Right renal pelvis (tissue), 4 donors: ENCODE results near the gene TPGS1. TPM values are rescaled to one million over a fixed set of nuclear protein-coding genes. Genes with fewer than 3 reads are reported as not detected.

Experiments
- DNase-seq, 4 donors: peaks; one replicate each; pipeline ENCODE4 v3.0.0-alpha.2; 2013; ENCODE audit warnings: low read depth in 4 of 4, low spot score in 3 of 4, missing footprints in 1 of 4
- polyA plus RNA-seq, 4 donors: library from polyadenylated mRNA; unstranded; fragments of 120-200 nt; gene quantifications; one replicate each; pipeline ENCODE4 v1.2.1, GENCODE V29; 2013; ENCODE audit not compliant: insufficient read length in 4 of 4

Gene TPGS1
- polyA plus RNA-seq, 4 donors: 5.5 to 18.3 (median 6.6) TPM

DNA sequence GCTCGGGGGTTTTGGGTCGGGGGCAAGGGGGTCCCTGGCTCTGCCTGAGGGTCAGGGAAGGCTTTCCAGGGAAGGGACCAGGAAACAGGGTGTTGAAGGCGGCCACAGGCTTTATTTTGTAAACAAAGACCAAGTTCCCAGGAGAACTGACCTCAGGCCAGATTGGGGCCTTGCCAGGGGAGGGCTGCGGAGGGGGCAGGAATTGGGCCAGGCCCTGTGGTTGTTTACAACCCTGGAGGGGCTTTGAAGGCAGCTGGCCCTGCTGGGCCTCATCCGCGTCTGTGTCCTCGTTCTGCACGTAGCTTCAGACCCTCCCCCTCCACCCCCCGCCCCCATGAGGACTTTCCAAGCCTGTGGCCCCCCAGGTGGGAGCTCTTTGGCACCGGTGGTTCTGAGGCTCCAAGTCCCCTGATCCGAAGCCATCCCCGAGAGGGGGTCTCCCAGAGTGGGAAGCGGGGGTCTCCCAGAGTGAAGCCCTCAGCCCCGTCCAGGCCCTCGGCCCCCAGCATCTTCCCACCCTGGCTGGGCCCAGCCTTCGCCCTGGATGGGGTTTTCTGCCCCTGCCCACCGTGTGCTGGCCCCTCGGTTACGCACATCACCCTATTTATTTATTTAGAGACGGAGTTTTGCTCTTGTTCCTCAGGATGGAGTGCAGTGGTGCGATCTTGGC, 51.6 kb downstream of the TPGS1 start:
- DNase-seq: no peak

DNA sequence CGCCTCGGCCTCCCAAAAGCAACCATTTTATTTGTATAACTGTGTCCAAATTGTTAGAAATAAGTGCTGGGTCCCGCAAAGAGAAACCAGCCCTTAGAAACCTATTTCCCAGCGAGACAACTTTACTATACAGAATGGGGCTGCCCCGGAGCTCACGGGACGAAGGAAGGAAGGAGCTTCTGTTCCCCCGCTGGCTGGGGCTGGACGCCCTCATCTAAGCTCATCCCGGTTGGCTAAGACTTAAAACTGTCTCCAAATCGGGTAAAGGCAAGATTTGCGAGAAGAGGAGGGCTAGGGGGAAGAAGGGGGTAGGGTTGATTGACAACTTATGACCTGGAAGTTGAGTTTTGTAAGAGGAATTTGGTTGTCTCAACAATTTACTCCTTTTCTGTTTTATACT, 52.8 kb downstream of the TPGS1 start:
- DNase-seq: no peak

DNA sequence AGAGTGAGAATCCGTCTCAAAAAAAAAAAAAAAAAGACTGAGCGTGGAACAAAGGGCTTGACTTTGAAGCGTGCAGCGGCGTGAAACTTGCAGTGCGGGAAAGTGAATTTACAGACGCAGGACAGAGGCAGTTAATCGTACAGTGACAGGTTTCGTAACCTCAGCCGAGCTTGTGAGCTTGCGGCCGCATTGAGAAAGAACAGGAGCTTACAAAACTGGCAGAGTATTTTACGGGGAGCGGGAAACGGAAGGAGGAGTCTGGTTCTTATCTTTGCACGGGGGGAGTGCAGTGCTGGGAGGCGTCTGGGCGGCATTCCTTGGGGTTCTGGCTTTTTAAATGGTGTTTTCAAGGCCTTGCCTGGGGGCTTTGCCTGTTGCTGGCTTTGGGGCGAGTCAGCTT, 59.1 kb downstream of the TPGS1 start:
- DNase-seq: no peak

DNA sequence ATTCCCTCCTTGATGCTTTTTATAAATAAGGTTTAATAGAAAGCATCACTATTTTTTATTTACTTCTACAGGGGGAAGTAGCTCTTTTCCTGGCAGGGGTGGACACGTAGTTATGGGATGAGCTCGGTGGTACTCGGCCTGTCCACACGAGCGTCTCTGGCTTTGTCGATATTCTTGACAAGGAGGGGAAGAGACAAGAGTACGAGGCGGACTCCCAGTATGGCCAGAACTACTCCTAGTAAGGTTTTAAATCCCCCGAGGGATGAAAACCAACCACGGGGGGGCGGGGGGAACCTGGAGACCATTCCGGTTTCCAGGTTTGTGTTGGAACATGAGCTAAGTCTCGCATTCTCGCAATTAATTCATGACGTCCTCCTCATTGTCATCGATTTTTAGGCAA, 59.5 kb downstream of the TPGS1 start:
- no peak for DNase-seq

DNA sequence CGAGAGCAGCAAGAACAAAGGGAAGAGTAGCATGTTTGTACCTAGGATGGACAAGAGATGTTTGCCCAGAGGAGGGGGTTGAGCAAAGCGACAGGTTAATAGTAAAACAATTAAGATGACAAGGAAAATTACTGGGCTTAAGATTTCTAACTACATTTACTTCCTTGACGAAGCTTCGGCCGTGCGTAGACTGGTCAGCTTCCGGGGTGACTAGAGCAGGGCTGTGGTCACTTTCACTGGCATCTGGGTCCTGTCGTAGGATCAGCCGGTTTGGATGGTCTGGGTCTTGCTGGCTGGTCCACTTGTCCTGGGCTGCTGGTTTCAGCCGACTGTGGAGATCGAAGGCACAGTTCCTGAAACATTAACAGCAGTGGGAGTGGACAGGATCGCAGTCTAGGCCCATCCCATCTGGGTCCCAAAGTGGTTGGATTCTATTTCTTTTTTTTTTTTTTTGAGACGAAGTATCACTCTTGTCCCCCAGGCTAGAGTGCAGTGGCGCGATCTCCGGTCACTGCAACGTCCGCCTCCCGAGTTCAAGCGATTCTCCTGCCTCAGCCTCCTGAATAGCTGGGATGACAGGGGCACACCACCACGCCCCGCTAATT, 60.1 kb downstream of the TPGS1 start:
- DNase-seq: no peak

Other genes starting within 250 kb of the TPGS1 start
- gene PLPP2, start 216.1 kb upstream of the TPGS1 start, polyA plus RNA-seq: 1 to 10 TPM; 2.2 to 4.3 (median 3.2) TPM
- 10 to 100 TPM; 23.6 to 32.8 (median 24.5) TPM for gene MIER2, start 162.7 kb upstream of the TPGS1 start, polyA plus RNA-seq
- 1 to 10 TPM; 1.4 to 3.4 (median 1.8) TPM for gene C2CD4C, start 98.3 kb upstream of the TPGS1 start, polyA plus RNA-seq
- 10 to 100 TPM; 25.1 to 41.9 (median 28.7) TPM for gene SHC2, start 46.5 kb upstream of the TPGS1 start, polyA plus RNA-seq
- 1 to 10 TPM; 2.8 to 5.6 (median 3.6) TPM for gene MADCAM1, start 11.0 kb upstream of the TPGS1 start, polyA plus RNA-seq
- gene CDC34, start 24.3 kb downstream of the TPGS1 start, polyA plus RNA-seq: 10 to 100 TPM; 56.1 to 75.0 (median 60.6) TPM
- gene GZMM, start 36.6 kb downstream of the TPGS1 start, polyA plus RNA-seq: under 1 TPM; 0.17 to 0.43 (median 0.29) TPM
- gene BSG, start 65.1 kb downstream of the TPGS1 start, polyA plus RNA-seq: 100 to 1,000 TPM; 419 to 639 (median 444) TPM
- under 1 TPM; 0.18 to 0.44 (median 0.23) TPM for gene HCN2, start 82.4 kb downstream of the TPGS1 start, polyA plus RNA-seq
- 10 to 100 TPM; 52.8 to 71.6 (median 57.0) TPM for gene POLRMT, start 126.0 kb downstream of the TPGS1 start, polyA plus RNA-seq
- under 1 TPM; 0.23 to 0.73 (median 0.48) TPM for gene FGF22, start 132.4 kb downstream of the TPGS1 start, polyA plus RNA-seq
- 10 to 100 TPM; 20.8 to 36.7 (median 27.4) TPM for gene RNF126, start 155.7 kb downstream of the TPGS1 start, polyA plus RNA-seq
- 10 to 100 TPM; 13.8 to 22.5 (median 16.3) TPM for gene FSTL3, start 168.9 kb downstream of the TPGS1 start, polyA plus RNA-seq
- gene PRSS57, start 188.0 kb downstream of the TPGS1 start, polyA plus RNA-seq: under 1 TPM; 0.17 to 0.48 (median 0.37) TPM
- gene PALM, start 201.4 kb downstream of the TPGS1 start, polyA plus RNA-seq: 100 to 1,000 TPM in 1 of 4 donors, 10 to 100 TPM in 3; 79.7 to 121 (median 87.5) TPM
- gene MISP, start 243.6 kb downstream of the TPGS1 start, polyA plus RNA-seq: 1 to 10 TPM; 7.6 to 9.7 (median 8.0) TPM